ENCODE data around the gene PFN2.
"Not testable (repeated sequence)": the region's sequence is repeated elsewhere in the genome, so short reads cannot be mapped to it uniquely, and the experiment has no call there.

Gene PFN2

DNA sequence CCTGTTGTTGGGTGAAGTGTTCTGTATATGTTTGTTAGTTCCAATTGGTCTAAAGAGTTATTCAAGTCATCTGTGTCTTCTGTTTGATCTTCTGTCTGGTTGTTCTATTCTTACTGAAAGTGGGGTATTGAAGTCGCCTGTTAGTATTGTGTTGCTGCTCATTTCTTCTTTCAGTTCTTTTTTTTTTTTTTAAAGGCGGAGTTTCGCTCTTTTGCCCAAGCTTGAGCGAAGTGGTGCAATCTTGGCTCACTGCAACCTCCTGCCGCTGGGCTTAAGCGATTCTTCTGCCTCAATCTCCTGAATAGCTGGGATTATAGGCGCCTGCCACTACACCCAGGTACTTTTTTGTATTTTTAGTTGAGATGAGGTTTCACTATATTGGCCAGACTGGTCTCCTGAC lies 23.5 kb downstream of the PFN2 start:
- H3K36me3 ChIP-seq (ENCODE audit: control insufficient read depth in 2 of 2, insufficient read depth in 2 of 2, low read length in 2 of 2): peaks cover 0 to 9% of the 10 kb centered on the region in 2 donors
- no peaks in the 10 kb centered on the region for H3K9me3 ChIP-seq (ENCODE audit: control insufficient read depth in 2 of 2, low read length in 2 of 2)
- H3K9ac ChIP-seq (ENCODE audit: low read length in 2 of 2): no peak overlapping the region
- no peaks in the 10 kb centered on the region for H3K27me3 ChIP-seq (ENCODE audit: control insufficient read depth in 1 of 2, insufficient read depth in 2 of 2, low read length in 2 of 2)
- no peak overlapping the region for H3K27ac ChIP-seq (ENCODE audit: low read length)
- no peak overlapping the region for H3K4me3 ChIP-seq (ENCODE audit: low read length in 2 of 2)
- no peaks in the 10 kb centered on the region for H3K4me1 ChIP-seq (ENCODE audit: control insufficient read depth, insufficient read depth, low read length)

DNA sequence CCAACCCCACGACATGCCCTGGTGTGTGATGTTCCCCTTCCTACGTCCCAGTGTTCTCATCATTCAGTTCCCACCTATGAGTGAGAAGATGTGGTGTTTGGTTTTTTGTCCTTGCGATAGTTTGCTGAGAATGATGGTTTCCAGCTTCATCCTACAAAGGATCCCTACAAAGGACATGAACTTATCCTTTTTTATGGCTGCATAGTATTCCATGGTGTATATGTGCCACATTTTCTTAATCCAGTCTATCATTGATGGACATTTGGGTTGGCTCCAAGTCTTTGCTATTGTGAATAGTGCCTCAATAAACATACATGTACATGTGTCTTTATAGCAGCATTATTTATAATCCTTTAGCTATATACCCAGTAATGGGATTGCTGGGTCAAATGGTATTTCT lies 26.7 kb downstream of the PFN2 start:
- not testable (repeated sequence) for H3K27me3 ChIP-seq (ENCODE audit: control insufficient read depth in 1 of 2, insufficient read depth in 2 of 2, low read length in 2 of 2); H3K4me1 ChIP-seq (ENCODE audit: control insufficient read depth, insufficient read depth, low read length); H3K9me3 ChIP-seq (ENCODE audit: control insufficient read depth in 2 of 2, low read length in 2 of 2)

DNA sequence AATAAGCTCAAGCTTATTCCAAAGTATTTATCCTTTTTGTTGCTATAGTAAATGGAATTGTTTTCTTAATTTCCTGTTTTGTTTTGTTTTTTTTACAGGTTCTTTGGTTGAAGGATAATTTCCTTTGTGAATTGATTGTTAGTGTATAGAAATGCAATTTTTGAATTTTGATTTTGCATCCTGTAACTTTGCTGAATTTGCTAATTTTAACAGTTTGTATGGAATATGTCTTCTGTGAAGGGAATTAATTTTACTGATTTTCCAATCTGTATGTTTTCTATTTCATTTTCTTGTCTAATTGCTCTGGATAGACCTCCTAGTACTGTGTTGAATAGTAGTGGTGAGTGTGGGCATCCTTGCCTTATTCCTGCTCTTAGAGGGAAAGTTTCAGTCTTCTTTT lies 28.3 kb downstream of the PFN2 start:
- Histone ChIP-seq H3K4me1 (ENCODE audit: control insufficient read depth, insufficient read depth, low read length) (no peaks in the 10 kb centered on the region), H3K9me3 (ENCODE audit: control insufficient read depth in 2 of 2, low read length in 2 of 2) (no peaks in the 10 kb centered on the region), H3K4me3 (ENCODE audit: low read length in 2 of 2) (no peak overlapping the region), H3K9ac (ENCODE audit: low read length in 2 of 2) (no peak overlapping the region), H3K27me3 (ENCODE audit: control insufficient read depth in 1 of 2, insufficient read depth in 2 of 2, low read length in 2 of 2) (no peaks in the 10 kb centered on the region), H3K27ac (ENCODE audit: low read length) (no peak overlapping the region), H3K36me3 (ENCODE audit: control insufficient read depth in 2 of 2, insufficient read depth in 2 of 2, low read length in 2 of 2) (no peaks in the 10 kb centered on the region)

More for the DNA sequence above, 26.7 kb downstream of the PFN2 start:
- H3K36me3 ChIP-seq (ENCODE audit: control insufficient read depth in 2 of 2, insufficient read depth in 2 of 2, low read length in 2 of 2); H3K9ac ChIP-seq (ENCODE audit: low read length in 2 of 2); H3K27ac ChIP-seq (ENCODE audit: low read length); H3K4me3 ChIP-seq (ENCODE audit: low read length in 2 of 2): not testable (repeated sequence)

DNA sequence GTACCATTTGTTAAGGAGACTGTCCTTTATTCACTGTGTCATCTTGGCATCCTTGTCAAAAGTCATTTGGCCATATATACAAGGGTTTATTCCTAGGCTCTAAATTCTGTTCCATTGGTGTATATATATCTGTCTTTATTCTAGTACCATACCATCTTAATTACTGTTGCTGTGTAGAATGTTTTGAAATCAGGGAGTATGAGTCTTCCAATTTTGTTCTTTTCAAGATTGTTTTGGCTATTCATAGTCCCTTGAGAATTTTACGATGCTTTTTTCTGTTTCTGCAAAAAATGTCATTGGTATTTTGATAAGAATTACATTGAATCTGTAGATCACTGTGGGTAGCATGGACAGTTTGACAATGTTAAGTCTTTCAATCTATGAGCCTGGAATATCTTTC lies 28.7 kb downstream of the PFN2 start:
- Histone ChIP-seq H3K9me3 (ENCODE audit: control insufficient read depth in 2 of 2, low read length in 2 of 2) (no peaks in the 10 kb centered on the region), H3K4me3 (ENCODE audit: low read length in 2 of 2) (no peak overlapping the region), H3K27ac (ENCODE audit: low read length) (no peak overlapping the region), H3K4me1 (ENCODE audit: control insufficient read depth, insufficient read depth, low read length) (no peaks in the 10 kb centered on the region), H3K27me3 (ENCODE audit: control insufficient read depth in 1 of 2, insufficient read depth in 2 of 2, low read length in 2 of 2) (no peaks in the 10 kb centered on the region), H3K9ac (ENCODE audit: low read length in 2 of 2) (no peak overlapping the region), H3K36me3 (ENCODE audit: control insufficient read depth in 2 of 2, insufficient read depth in 2 of 2, low read length in 2 of 2) (no peaks in the 10 kb centered on the region)

DNA sequence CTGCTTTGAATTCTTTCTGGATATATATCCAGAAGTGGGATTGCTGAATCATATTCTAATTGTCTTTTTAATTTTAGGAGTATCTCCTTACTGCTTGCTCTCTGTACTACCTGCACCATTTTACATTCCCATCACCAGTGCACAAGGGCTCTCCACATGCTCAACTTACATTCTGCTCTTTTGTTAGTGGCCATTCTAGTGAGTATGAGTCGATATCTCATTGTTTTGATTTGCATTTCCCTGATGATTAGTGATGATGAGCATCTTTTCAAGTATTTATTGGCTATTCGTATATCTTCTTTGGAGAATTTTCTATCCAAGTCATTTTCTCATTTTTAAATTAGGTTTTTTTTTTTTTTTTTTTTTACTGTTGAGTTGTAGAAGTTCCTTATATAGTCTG lies 29.5 kb downstream of the PFN2 start:
- Histone ChIP-seq H3K27ac (ENCODE audit: low read length) (no peak overlapping the region), H3K36me3 (ENCODE audit: control insufficient read depth in 2 of 2, insufficient read depth in 2 of 2, low read length in 2 of 2) (no peaks in the 10 kb centered on the region), H3K4me1 (ENCODE audit: control insufficient read depth, insufficient read depth, low read length) (no peaks in the 10 kb centered on the region), H3K4me3 (ENCODE audit: low read length in 2 of 2) (no peak overlapping the region), H3K27me3 (ENCODE audit: control insufficient read depth in 1 of 2, insufficient read depth in 2 of 2, low read length in 2 of 2) (no peaks in the 10 kb centered on the region), H3K9me3 (ENCODE audit: control insufficient read depth in 2 of 2, low read length in 2 of 2) (no peaks in the 10 kb centered on the region), H3K9ac (ENCODE audit: low read length in 2 of 2) (no peak overlapping the region)

DNA sequence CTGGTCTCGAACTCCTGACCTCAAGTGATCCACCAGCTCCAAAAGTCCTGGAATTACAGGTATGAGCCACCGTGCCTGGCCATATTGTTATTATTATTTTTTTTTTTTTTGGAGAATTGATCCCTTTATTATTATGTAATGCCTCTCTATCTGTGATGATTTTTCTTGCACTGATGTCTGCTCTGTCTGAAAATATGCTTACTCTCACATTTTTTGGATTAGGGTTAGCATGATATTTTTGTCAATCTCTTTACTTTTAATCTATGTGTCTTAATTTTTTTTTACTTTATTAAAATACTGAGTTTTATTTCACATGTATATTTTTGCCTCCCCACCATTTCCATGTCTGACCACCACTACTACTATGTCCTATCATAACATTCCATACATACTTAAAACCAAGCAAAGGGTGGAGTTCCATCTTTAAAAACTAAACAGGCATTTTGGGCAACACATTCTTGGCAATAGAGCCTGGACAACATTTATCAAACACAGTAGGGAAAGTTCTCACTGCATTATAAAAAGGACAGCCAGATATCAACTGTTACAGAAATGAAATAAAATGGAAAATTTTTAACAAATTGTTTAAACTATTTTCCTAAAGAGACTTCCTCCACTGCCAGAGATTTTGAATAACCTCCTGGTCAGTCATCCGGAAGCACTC lies 32.2 kb downstream of the PFN2 start:
- not testable (repeated sequence) for H3K27me3 ChIP-seq (ENCODE audit: control insufficient read depth in 1 of 2, insufficient read depth in 2 of 2, low read length in 2 of 2); H3K27ac ChIP-seq (ENCODE audit: low read length); H3K4me1 ChIP-seq (ENCODE audit: control insufficient read depth, insufficient read depth, low read length); H3K9ac ChIP-seq (ENCODE audit: low read length in 2 of 2); H3K9me3 ChIP-seq (ENCODE audit: control insufficient read depth in 2 of 2, low read length in 2 of 2); H3K4me3 ChIP-seq (ENCODE audit: low read length in 2 of 2); H3K36me3 ChIP-seq (ENCODE audit: control insufficient read depth in 2 of 2, insufficient read depth in 2 of 2, low read length in 2 of 2)

DNA sequence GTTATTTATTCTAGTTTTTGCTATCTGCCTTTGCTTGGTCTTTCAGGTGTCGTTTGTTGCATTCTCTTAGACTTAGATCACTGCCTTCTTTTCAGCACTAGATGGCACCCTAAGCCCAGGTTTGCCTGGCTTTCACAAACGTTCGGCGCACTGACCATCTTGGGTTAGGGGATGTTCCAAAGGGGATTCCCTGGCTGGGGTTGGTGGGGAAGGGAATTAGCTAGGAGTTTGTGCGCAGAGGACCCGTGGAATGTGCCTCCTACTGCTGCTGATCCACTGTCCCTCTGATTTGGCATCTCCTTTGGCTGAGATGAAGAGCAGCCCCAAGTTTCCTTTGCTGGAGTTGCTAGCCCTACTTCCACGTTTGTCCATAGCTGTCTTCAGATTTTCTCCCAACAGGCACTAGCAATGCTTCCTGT lies 33.9 kb downstream of the PFN2 start:
- H3K4me3 ChIP-seq (ENCODE audit: low read length in 2 of 2): no peak overlapping the region
- no peaks in the 10 kb centered on the region for H3K27me3 ChIP-seq (ENCODE audit: control insufficient read depth in 1 of 2, insufficient read depth in 2 of 2, low read length in 2 of 2)
- H3K9me3 ChIP-seq (ENCODE audit: control insufficient read depth in 2 of 2, low read length in 2 of 2): no peaks in the 10 kb centered on the region
- no peak overlapping the region for H3K9ac ChIP-seq (ENCODE audit: low read length in 2 of 2)
- no peaks in the 10 kb centered on the region for H3K4me1 ChIP-seq (ENCODE audit: control insufficient read depth, insufficient read depth, low read length)
- no peaks in the 10 kb centered on the region for H3K36me3 ChIP-seq (ENCODE audit: control insufficient read depth in 2 of 2, insufficient read depth in 2 of 2, low read length in 2 of 2)
- H3K27ac ChIP-seq (ENCODE audit: low read length): no peak overlapping the region

DNA sequence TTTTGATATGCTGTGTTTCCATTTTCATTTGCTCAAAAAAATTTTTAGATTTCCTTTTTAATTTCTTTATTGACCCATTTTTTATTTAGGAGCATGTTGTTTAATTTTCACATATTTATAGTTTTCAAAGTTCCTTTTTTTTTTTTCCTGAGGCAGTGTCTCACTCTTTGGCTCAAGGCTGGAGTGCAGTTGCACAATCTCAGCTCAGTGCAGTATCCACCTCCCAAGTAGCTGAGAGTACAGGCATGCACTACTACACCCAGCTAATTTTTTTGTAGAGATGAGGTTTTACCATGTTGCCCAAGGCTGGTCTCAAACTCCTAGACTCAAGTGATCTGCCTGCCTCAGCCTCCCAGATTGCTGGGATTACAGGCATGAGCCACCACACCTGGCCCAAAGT lies 36.2 kb downstream of the PFN2 start:
- H3K4me1 ChIP-seq (ENCODE audit: control insufficient read depth, insufficient read depth, low read length): no peaks in the 10 kb centered on the region
- no peak overlapping the region for H3K4me3 ChIP-seq (ENCODE audit: low read length in 2 of 2)
- H3K9me3 ChIP-seq (ENCODE audit: control insufficient read depth in 2 of 2, low read length in 2 of 2): no peaks in the 10 kb centered on the region
- H3K36me3 ChIP-seq (ENCODE audit: control insufficient read depth in 2 of 2, insufficient read depth in 2 of 2, low read length in 2 of 2): no peaks in the 10 kb centered on the region
- no peak overlapping the region for H3K9ac ChIP-seq (ENCODE audit: low read length in 2 of 2)
- H3K27me3 ChIP-seq (ENCODE audit: control insufficient read depth in 1 of 2, insufficient read depth in 2 of 2, low read length in 2 of 2): no peaks in the 10 kb centered on the region
- no peak overlapping the region for H3K27ac ChIP-seq (ENCODE audit: low read length)

DNA sequence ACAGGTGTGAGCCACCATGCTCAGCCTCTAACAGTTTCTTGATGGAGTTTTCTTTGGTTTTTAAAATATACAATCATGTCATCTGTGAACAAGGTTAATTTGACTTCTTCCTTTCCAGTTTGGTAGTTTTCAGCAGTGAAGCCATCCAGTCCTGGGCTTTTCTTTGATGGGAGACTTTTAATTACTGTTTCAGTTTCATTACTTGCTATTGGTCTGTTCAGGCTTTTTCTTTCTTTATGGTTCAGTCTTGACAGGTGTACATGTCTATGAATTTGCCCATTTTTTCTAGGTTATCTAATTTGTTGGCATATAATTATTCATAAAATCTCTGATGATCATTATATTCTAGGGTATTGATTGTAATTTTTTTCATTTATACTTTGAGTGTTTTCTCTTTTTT lies 36.8 kb downstream of the PFN2 start:
- Histone ChIP-seq H3K9me3 (ENCODE audit: control insufficient read depth in 2 of 2, low read length in 2 of 2) (peaks cover 0 to 2% of the 10 kb centered on the region in 2 donors), H3K27ac (ENCODE audit: low read length) (no peak overlapping the region), H3K36me3 (ENCODE audit: control insufficient read depth in 2 of 2, insufficient read depth in 2 of 2, low read length in 2 of 2) (no peaks in the 10 kb centered on the region), H3K4me3 (ENCODE audit: low read length in 2 of 2) (no peak overlapping the region), H3K9ac (ENCODE audit: low read length in 2 of 2) (no peak overlapping the region), H3K4me1 (ENCODE audit: control insufficient read depth, insufficient read depth, low read length) (no peaks in the 10 kb centered on the region), H3K27me3 (ENCODE audit: control insufficient read depth in 1 of 2, insufficient read depth in 2 of 2, low read length in 2 of 2) (no peaks in the 10 kb centered on the region)

DNA sequence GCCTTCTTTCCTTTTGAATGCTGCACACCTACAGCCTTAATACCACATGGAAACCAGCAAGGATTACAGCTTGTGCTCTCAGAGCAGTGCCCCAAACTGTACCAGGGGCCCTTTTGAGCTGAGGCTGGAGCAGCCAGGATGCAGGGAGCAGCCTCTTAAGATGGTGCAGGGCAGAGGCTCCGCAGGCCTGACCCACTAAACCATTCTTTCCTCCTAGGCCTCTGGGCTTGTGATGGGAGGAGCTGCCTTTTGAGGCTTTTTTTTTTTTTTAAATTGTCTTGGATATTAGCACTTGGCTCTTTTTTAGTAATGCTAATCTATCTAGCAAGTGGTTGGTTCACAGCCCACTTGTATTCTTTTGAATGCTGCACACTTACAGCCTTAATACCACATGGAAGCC lies 37.7 kb downstream of the PFN2 start:
- no peaks in the 10 kb centered on the region for H3K36me3 ChIP-seq (ENCODE audit: control insufficient read depth in 2 of 2, insufficient read depth in 2 of 2, low read length in 2 of 2)

DNA sequence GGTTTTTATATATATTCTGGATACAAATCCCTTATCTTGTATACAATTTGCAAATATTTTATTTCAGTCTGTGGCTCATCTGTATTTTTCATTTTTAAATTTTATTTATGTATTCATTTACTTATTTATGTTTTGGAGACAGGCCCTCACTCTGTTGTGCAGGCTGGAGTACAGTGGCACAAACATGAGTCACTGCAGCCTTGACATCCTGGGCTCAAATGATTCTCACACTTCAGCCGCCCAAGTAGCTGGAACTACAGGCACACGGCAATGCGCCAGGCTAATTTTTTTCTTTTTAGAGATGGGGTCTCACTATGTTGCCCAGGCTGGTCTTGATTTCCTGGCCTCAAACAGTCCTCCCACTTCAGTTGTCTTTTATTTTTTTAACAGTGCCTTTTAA lies 50.6 kb downstream of the PFN2 start:
- H3K9me3 ChIP-seq (ENCODE audit: control insufficient read depth in 2 of 2, low read length in 2 of 2): no peaks in the 10 kb centered on the region
- H3K27me3 ChIP-seq (ENCODE audit: control insufficient read depth in 1 of 2, insufficient read depth in 2 of 2, low read length in 2 of 2): no peaks in the 10 kb centered on the region
- no peak overlapping the region for H3K27ac ChIP-seq (ENCODE audit: low read length)
- no peak overlapping the region for H3K4me3 ChIP-seq (ENCODE audit: low read length in 2 of 2)
- peaks cover 0 to 14% of the 10 kb centered on the region in 2 donors for H3K36me3 ChIP-seq (ENCODE audit: control insufficient read depth in 2 of 2, insufficient read depth in 2 of 2, low read length in 2 of 2)
- no peaks in the 10 kb centered on the region for H3K4me1 ChIP-seq (ENCODE audit: control insufficient read depth, insufficient read depth, low read length)
- H3K9ac ChIP-seq (ENCODE audit: low read length in 2 of 2): no peak overlapping the region

More for the DNA sequence above, 37.7 kb downstream of the PFN2 start:
- no peak overlapping the region for H3K9ac ChIP-seq (ENCODE audit: low read length in 2 of 2)
- no peaks in the 10 kb centered on the region for H3K4me1 ChIP-seq (ENCODE audit: control insufficient read depth, insufficient read depth, low read length)
- no peak overlapping the region for H3K4me3 ChIP-seq (ENCODE audit: low read length in 2 of 2)
- H3K9me3 ChIP-seq (ENCODE audit: control insufficient read depth in 2 of 2, low read length in 2 of 2): peaks cover 0 to 2% of the 10 kb centered on the region in 2 donors
- no peaks in the 10 kb centered on the region for H3K27me3 ChIP-seq (ENCODE audit: control insufficient read depth in 1 of 2, insufficient read depth in 2 of 2, low read length in 2 of 2)
- H3K27ac ChIP-seq (ENCODE audit: low read length): no peak overlapping the region

Measured in stomach smooth muscle (tissue), 2 donors.